ENCODE results near the gene FOXD3.

Gene FOXD3

DNA sequence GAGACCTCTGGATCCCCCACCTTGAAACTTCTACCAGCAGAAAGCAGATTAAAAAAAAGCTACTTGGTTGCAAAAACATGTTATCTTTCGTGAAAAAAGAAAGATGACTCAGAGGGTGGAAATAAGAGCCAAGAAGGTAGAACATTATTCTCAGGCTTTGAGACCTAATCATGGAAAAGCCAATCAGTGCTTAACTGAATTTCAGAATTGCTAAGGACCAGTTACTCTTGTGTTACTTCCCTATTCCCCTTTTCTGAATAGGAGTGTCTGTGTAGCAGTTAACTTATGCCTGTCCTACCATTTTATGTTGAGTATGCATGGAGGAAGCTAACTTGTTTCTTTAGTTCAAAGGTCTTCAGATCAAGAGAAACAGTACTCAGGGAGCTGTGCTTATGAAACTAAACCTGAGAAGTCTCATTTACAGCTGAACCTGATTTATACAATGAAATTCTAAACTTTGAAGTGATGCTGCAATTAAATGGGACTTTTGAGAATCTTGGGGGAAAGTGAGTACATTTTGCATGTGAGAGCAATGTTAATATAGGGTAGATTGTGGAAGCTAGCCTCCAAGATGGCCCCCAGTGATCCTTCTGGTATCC is 15.1 kb upstream of the FOXD3 start:
- H3K4me1 ChIP-seq (ENCODE audit: insufficient read depth, low read length), result no peaks in the 10 kb centered on the region
- H3K9ac ChIP-seq (ENCODE audit: low read length), result no peak overlapping the region
- no peak overlapping the region for H3K27ac ChIP-seq (ENCODE audit: low read depth, low read length)
- peaks cover 0 to 7% of the 10 kb centered on the region in 2 donors for H3K27me3 ChIP-seq (ENCODE audit: control insufficient read depth in 1 of 2, insufficient read depth in 2 of 2, low read length in 2 of 2)
- peaks cover 4% of the 10 kb centered on the region for H3K9me3 ChIP-seq (ENCODE audit: low read length)
- H3K36me3 ChIP-seq (ENCODE audit: insufficient read depth, low read length), result no peaks in the 10 kb centered on the region
- no peak overlapping the region for H3K4me3 ChIP-seq (ENCODE audit: low read depth in 1 of 2, low read length in 2 of 2)

DNA sequence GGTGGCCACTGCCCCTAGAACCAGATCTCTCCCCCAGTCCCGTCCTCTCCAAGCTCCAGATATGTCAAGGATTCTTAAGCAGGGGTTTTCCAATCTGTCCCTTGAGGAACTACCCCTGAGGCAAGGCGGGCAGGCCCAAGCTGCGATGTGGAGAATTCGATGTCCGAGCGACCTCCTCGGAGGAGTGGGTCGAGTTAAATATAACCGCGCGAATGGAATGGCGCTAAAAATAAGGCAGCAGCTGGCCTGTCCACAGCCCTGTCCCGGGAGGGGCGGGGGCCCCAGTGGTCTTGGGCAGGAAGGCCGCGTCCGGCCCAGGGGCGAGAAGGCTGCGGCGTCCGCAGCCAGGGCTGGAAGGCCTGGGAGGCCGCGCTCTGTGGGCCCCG is 5.8 kb upstream of the FOXD3 start:
- Histone ChIP-seq H3K27ac (ENCODE audit: low read depth, low read length) (no peak overlapping the region), H3K4me3 (ENCODE audit: low read depth in 1 of 2, low read length in 2 of 2) (no peak overlapping the region)

DNA sequence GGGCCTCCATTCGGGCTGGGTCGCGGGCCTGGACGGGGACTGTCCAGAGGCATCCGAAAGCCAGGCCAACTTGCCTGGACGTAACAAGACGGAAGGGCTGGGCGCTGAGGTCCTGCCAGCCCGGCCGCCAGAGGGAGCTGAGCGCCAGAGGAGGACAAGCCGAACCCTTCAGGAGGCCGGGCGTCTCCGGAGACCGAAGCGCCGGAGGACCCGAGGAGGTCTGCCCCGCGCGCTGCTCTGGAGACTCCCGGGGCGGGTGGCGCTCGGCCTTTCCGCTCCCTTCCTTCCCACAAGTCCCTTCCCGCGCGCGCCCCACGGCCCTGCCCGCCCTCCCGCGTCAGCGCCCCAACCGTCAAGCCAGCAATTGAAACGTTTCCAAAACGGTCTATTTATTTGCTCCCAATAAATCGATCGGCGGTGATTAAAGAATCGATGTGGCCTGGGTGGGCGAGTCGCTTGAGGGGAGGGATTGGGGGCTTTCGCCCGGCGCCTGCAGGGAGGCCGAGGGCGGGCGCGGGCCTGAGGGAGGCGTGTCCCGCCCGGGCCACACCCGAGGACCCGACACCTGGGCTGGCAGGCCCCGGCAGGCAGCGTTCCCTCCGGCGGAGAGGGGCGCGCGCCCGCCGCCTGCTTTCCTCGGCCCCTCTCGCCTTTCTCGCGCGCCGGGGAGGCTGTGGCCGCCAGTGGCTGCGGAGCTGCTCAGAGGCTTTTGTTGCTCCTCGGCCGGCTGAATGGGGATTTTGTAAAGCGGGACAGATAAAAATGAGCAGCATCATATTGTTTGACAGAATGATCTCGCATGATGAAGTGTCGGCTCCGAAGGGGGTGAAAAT is 5.2 kb upstream of the FOXD3 start:
- Histone ChIP-seq H3K4me3 (ENCODE audit: low read depth in 1 of 2, low read length in 2 of 2) (peak overlapping the region in 1 of 2 donors; percentile 23), H3K9ac (ENCODE audit: low read length) (no peak overlapping the region), H3K27me3 (ENCODE audit: control insufficient read depth in 1 of 2, insufficient read depth in 2 of 2, low read length in 2 of 2) (peaks cover 60 to 64% of the 10 kb centered on the region in 2 donors), H3K36me3 (ENCODE audit: insufficient read depth, low read length) (no peaks in the 10 kb centered on the region), H3K4me1 (ENCODE audit: insufficient read depth, low read length) (peaks cover 5% of the 10 kb centered on the region), H3K27ac (ENCODE audit: low read depth, low read length) (no peak overlapping the region), H3K9me3 (ENCODE audit: low read length) (peaks cover 7% of the 10 kb centered on the region)

More for the DNA sequence above, 5.8 kb upstream of the FOXD3 start:
- H3K9ac ChIP-seq (ENCODE audit: low read length), result no peak overlapping the region
- H3K36me3 ChIP-seq (ENCODE audit: insufficient read depth, low read length), result no peaks in the 10 kb centered on the region
- H3K27me3 ChIP-seq (ENCODE audit: control insufficient read depth in 1 of 2, insufficient read depth in 2 of 2, low read length in 2 of 2), result peaks cover 54 to 58% of the 10 kb centered on the region in 2 donors
- H3K9me3 ChIP-seq (ENCODE audit: low read length), result peaks cover 7% of the 10 kb centered on the region
- H3K4me1 ChIP-seq (ENCODE audit: insufficient read depth, low read length), result peaks cover 5% of the 10 kb centered on the region

DNA sequence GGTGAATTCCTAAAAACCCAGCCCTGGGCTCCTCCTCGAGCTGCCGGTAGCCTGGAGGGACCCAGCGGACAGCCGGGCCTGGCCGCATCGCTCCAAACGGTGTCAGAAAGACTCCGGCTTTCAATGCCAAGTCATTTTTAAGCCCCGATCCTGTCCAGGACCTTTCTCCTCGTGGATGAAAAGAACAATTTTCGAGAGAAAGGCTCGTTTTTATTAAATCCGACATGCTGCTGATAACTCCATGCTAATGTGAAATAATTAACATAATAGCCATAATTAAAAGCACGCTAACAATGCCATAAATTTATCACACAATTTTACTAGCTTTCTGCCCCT is 4.6 kb upstream of the FOXD3 start:
- H3K4me3 ChIP-seq (ENCODE audit: low read depth in 1 of 2, low read length in 2 of 2), result peak overlapping the region in 1 of 2 donors; percentile 23
- H3K9ac ChIP-seq (ENCODE audit: low read length), result no peak overlapping the region
- peaks cover 62 to 70% of the 10 kb centered on the region in 2 donors for H3K27me3 ChIP-seq (ENCODE audit: control insufficient read depth in 1 of 2, insufficient read depth in 2 of 2, low read length in 2 of 2)
- H3K4me1 ChIP-seq (ENCODE audit: insufficient read depth, low read length), result peaks cover 5% of the 10 kb centered on the region
- peaks cover 7% of the 10 kb centered on the region for H3K9me3 ChIP-seq (ENCODE audit: low read length)
- no peaks in the 10 kb centered on the region for H3K36me3 ChIP-seq (ENCODE audit: insufficient read depth, low read length)
- H3K27ac ChIP-seq (ENCODE audit: low read depth, low read length), result no peak overlapping the region

DNA sequence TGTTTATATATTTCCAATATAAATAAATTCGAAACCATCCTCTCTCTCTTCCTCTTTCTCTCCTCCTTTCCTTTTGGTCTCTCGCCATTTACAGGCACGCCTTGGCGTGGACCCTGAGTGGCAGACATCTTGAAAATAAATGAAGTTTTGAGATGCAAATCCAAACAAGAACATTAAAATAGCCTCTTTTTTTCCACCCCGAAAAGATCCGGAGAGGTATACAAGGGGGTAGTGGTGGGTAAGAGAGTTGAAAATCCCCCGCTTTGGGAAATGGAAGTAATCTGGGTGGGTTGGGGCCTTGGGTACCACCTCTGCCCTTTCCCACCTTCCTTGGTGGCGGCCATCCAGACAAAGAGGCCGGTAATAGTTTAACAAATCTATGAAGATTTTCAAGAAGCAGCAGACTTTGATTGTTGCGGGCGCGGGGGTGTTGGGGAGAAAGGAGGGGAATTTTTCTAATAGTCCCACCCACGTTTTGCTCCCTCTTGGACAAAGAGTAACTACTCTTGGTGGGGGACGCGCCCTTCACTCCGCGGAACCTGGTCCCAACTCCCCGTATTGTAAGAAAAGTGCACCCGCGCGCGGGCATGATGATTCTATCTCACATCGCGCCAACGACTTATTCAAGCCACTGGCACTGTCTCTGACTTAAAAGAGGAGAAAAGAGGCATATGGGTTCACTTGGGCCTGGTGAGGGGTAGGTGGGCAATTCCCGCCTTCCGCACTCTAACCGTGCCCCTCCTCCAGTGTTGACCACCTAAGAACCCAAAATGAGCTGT is 4.0 kb upstream of the FOXD3 start:
- Histone ChIP-seq H3K27me3 (ENCODE audit: control insufficient read depth in 1 of 2, insufficient read depth in 2 of 2, low read length in 2 of 2) (peaks cover 62 to 74% of the 10 kb centered on the region in 2 donors), H3K9me3 (ENCODE audit: low read length) (peaks cover 7% of the 10 kb centered on the region), H3K27ac (ENCODE audit: low read depth, low read length) (no peak overlapping the region), H3K4me3 (ENCODE audit: low read depth in 1 of 2, low read length in 2 of 2) (no peak overlapping the region), H3K9ac (ENCODE audit: low read length) (no peak overlapping the region), H3K36me3 (ENCODE audit: insufficient read depth, low read length) (no peaks in the 10 kb centered on the region), H3K4me1 (ENCODE audit: insufficient read depth, low read length) (peaks cover 5% of the 10 kb centered on the region)

DNA sequence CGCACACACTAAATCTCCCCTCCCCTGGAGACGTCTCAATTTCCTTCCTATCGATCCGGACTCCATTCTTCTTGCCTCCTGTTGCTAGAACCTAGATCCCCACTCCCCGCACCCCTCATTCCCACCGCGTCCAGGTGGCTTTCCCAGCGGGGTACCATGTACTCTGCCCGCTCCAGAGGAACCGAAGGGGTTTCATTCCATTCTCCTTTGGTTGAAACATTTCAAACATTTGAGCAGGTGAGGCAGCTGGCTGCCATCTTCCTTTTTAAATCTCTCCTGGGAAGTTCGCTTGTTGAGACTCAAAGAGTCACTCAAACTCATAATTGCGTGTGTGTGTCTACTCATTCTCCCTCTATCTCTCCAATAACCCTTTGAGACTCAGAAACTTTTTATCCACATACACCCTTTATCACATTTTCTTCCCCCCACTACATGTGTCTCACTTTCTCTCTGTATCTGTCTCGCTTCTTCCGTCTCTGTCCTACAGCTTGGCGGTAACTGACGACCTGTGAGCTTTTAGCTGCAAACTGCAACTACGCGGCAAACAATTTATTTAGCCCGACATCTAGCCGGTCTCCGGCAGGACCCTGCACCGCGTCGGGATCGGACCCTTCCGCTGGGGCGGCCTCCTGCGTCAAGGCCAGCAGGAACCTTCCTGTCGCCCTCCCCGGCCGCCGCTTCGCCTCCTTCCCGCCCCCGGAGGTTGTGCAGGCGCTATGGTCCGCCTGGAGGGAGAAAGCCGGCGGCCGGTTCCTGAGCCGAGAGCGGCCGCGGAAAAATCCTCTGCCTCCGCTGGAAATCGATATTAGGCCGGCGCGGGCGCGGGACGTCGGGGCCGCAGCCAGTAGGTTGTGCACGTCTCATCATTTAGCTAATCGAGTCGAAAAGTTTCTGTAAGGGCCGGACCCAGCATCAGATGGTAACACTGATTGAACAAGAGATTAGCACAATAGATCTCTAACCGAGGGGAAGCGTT is 3.0 kb upstream of the FOXD3 start:
- Histone ChIP-seq H3K4me1 (ENCODE audit: insufficient read depth, low read length) (peaks cover 5% of the 10 kb centered on the region), H3K27me3 (ENCODE audit: control insufficient read depth in 1 of 2, insufficient read depth in 2 of 2, low read length in 2 of 2) (peaks cover 64 to 80% of the 10 kb centered on the region in 2 donors), H3K9ac (ENCODE audit: low read length) (no peak overlapping the region), H3K27ac (ENCODE audit: low read depth, low read length) (no peak overlapping the region), H3K9me3 (ENCODE audit: low read length) (peaks cover 7% of the 10 kb centered on the region), H3K4me3 (ENCODE audit: low read depth in 1 of 2, low read length in 2 of 2) (peak overlapping the region in 1 of 2 donors; percentile 23), H3K36me3 (ENCODE audit: insufficient read depth, low read length) (no peaks in the 10 kb centered on the region)

DNA sequence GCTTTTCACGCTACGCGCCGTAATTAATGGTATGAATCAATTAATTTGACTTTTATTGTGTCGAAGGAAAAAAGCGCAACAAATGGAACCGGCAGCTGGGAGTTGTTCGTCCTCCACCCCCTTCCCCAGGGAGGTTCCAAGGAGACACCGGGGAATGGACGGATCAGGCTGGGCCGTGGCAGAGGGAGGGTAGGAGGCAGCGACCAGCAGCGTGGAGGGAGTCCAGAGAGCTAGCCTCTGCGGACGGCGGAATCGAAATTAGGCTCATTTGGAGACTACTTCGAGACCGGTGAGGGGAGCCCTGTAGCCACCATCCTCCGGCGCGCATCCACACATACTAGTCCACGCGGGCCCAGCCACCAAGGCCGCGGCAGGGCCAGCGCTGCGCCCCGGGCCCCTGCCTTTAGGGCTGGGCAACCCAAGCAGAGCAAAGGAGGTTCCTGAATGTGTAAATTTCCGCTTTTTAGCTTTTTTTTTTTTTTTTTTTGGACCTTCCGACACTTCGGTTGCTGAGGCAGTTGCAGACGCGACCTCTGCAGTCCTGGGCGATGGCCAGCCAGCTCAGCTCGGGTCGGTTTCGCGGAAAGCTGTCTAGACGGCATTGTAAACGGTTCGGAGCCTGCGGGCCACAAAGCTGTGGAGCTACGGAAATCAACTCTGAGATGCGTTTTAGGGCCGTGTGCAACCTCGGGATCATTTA is 2.2 kb upstream of the FOXD3 start:
- Histone ChIP-seq H3K4me3 (ENCODE audit: low read depth in 1 of 2, low read length in 2 of 2) (no peak overlapping the region), H3K9me3 (ENCODE audit: low read length) (peaks cover 7% of the 10 kb centered on the region)

DNA sequence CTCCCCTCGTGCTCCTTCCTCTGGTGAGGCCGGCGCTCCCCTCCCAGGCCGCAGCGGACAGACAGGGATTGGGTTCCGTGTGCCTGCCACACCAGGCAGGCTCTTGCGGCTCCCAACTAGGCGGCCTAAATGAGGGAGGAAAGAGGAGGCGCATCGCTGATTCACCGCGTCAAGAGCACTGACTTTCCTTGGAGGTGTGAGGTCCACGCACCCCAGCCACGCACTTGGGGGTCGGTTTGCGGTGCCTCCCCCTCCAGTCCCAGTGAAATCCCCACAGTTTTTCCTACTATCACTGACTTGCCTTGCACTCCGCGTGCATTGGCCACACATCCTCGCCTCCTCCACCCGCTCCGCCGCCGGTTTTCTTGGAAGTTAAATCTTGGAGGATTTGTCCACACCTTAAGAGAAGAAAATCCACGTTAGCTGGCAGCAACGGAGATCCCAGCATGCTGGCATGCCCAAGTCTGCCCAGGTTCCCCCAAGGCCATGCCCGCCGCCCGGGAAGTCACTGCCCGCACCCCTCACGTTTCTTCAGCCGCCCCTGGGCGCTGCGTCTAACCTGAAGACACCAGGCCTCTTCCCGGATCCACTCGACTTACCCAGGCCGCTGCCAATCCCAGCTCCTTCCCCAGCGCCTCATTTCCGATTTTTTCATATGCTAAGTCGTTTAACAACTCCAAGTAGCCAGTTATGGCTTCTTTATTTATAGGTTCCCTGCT is 1.1 kb upstream of the FOXD3 start:
- peaks cover 7% of the 10 kb centered on the region for H3K9me3 ChIP-seq (ENCODE audit: low read length)
- peaks cover 78 to 93% of the 10 kb centered on the region in 2 donors for H3K27me3 ChIP-seq (ENCODE audit: control insufficient read depth in 1 of 2, insufficient read depth in 2 of 2, low read length in 2 of 2)
- H3K9ac ChIP-seq (ENCODE audit: low read length), result no peak overlapping the region
- H3K27ac ChIP-seq (ENCODE audit: low read depth, low read length), result no peak overlapping the region
- no peaks in the 10 kb centered on the region for H3K36me3 ChIP-seq (ENCODE audit: insufficient read depth, low read length)
- peak overlapping the region in 1 of 2 donors; percentile 43 for H3K4me3 ChIP-seq (ENCODE audit: low read depth in 1 of 2, low read length in 2 of 2)
- H3K4me1 ChIP-seq (ENCODE audit: insufficient read depth, low read length), result peaks cover 5% of the 10 kb centered on the region

More for the DNA sequence above, 2.2 kb upstream of the FOXD3 start:
- Histone ChIP-seq H3K9ac (ENCODE audit: low read length) (no peak overlapping the region), H3K36me3 (ENCODE audit: insufficient read depth, low read length) (no peaks in the 10 kb centered on the region), H3K27me3 (ENCODE audit: control insufficient read depth in 1 of 2, insufficient read depth in 2 of 2, low read length in 2 of 2) (peaks cover 72 to 86% of the 10 kb centered on the region in 2 donors), H3K4me1 (ENCODE audit: insufficient read depth, low read length) (peaks cover 5% of the 10 kb centered on the region), H3K27ac (ENCODE audit: low read depth, low read length) (no peak overlapping the region)

DNA sequence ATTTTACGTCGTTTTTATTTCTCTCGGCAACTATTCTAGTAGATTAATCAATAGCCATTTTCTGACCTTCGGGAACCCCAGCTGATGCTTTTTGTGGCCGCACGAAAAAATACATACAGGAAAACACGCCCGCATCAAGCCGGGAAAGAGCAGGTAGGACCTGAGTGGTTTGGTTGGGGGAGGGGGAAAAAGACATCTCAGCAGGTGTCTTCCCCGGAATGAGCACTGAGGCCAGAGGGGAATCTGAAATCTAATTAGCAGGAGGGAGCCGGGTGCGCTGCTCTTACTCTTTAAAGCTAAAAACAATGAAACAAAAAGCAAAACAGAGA is 618 bp upstream of the FOXD3 start:
- Histone ChIP-seq H3K4me3 (ENCODE audit: low read depth in 1 of 2, low read length in 2 of 2) (peak overlapping the region; percentile 12 to 43), H3K27ac (ENCODE audit: low read depth, low read length) (no peak overlapping the region)

More for the DNA sequence above, 618 bp upstream of the FOXD3 start:
- Histone ChIP-seq H3K27me3 (ENCODE audit: control insufficient read depth in 1 of 2, insufficient read depth in 2 of 2, low read length in 2 of 2) (peaks cover 78 to 93% of the 10 kb centered on the region in 2 donors), H3K9ac (ENCODE audit: low read length) (no peak overlapping the region), H3K9me3 (ENCODE audit: low read length) (peaks cover 7% of the 10 kb centered on the region), H3K4me1 (ENCODE audit: insufficient read depth, low read length) (peaks cover 5% of the 10 kb centered on the region), H3K36me3 (ENCODE audit: insufficient read depth, low read length) (no peaks in the 10 kb centered on the region)

Data from muscle layer of colon (tissue), 2 donors.